ENCODE results near the gene SMYD1. TPM values are rescaled to one million over a fixed set of nuclear protein-coding genes. Genes with fewer than 3 reads are reported as not detected.

Gene SMYD1
- polyA plus RNA-seq, 3 donors, result not detected

DNA sequence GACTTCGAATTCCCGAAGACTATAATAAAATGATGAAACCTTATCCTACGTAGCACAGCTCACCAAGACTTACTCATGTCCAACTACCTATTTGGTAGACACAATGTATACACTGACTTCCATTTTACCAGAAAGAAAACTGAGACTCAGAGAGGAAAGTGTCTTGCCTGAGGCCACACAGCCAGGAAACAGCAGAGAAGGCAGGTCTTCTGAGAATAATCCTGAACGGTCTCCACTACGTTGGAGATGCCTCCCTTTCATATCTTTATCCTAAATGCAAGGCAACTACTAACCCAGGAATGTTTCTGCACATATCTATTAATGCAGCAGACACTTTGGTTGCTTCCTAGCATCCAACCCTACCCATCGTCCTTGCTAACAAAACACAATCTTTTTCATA lies 72.2 kb downstream of the SMYD1 start:
- Histone ChIP-seq H2AFZ (ENCODE audit: insufficient read depth, low read depth, low read length, poor library complexity, severe bottlenecking) (no peak overlapping the region), H3K4me1 (ENCODE audit: control insufficient read depth in 1 of 2, insufficient read depth in 2 of 2, low read length in 2 of 2) (no peaks in the 10 kb centered on the region), H4K20me1 (ENCODE audit: insufficient read depth, low read length) (no peaks in the 10 kb centered on the region), H3K36me3 (replicated peaks in 1 of 2; ENCODE audit: control insufficient read depth in 1 of 2, insufficient read depth in 2 of 2, low read length in 2 of 2) (no peaks in the 10 kb centered on the region), H3K9ac (ENCODE audit: insufficient read depth, low read length, poor library complexity, severe bottlenecking) (no peak overlapping the region), H3K4me2 (replicated peaks; ENCODE audit: extremely low read depth, low read length, poor library complexity, severe bottlenecking) (no peak overlapping the region), H3K79me2 (ENCODE audit: insufficient read depth, low read length) (no peaks in the 10 kb centered on the region), H3K4me3 (replicated peaks in 1 of 3; ENCODE audit: low read depth in 2 of 3, low read length in 3 of 3) (no peak overlapping the region), H3K9me3 (replicated peaks in 1 of 2; ENCODE audit: control insufficient read depth in 1 of 2, insufficient read depth in 1 of 2, low read length in 2 of 2) (no peaks in the 10 kb centered on the region), H3K27me3 (ENCODE audit: control insufficient read depth in 2 of 2, insufficient read depth in 2 of 2, low read length in 2 of 2) (no peaks in the 10 kb centered on the region), H3K27ac (ENCODE audit: low read depth in 1 of 2, low read length in 2 of 2) (no peak overlapping the region)
- H3K27ac Mint-ChIP-seq, result no peak overlapping the region
- intact Hi-C loops (cut with micrococcal nuclease), result no loop called here
- no peak overlapping the region for H3K4me3 Mint-ChIP-seq
- H3K9me3 Mint-ChIP-seq, result peaks cover 5 to 18% (median 7%) of the 10 kb centered on the region in 7 donors
- DNase-seq, result no peak
- H3K36me3 Mint-ChIP-seq, result no peaks in the 10 kb centered on the region
- WGBS (ENCODE audit: insufficient coverage), result 100% methylated on average over 3 of the region's 6 CpGs
- no peaks in the 10 kb centered on the region for H3K4me1 Mint-ChIP-seq
- peaks cover 9 to 14% (median 12%) of the 10 kb centered on the region in 3 donors for H3K27me3 Mint-ChIP-seq (ENCODE audit: low read depth in 3 of 3)
- TF ChIP-seq CTCF (IDR thresholded peaks at IDR 0.05), result no peak

DNA sequence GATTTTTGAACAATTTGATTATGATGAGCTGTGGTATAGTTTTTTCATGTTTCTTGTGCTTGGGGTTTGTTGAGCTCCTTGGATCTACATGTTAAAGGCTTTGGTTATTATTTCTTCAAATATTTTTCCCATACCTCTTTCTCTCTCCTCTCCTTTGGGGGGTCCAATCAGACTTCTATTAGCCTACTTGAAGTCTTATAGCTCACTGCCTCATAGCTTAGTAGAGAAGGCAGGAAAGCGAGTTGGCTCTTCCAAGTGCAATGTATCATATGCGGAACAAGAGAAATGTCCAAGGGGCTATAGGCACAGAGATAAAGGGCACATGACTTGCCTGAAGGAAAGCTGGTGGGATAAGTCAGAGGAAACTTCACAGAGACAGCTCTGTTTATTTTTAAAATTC lies 74.3 kb downstream of the SMYD1 start:
- no peaks in the 10 kb centered on the region for H3K4me1 ChIP-seq (ENCODE audit: control insufficient read depth in 1 of 2, insufficient read depth in 2 of 2, low read length in 2 of 2)
- WGBS (ENCODE audit: insufficient coverage), result 100% methylated on average over 2 of the region's 2 CpGs
- no peaks in the 10 kb centered on the region for H3K36me3 ChIP-seq (replicated peaks in 1 of 2; ENCODE audit: control insufficient read depth in 1 of 2, insufficient read depth in 2 of 2, low read length in 2 of 2)
- H3K79me2 ChIP-seq (ENCODE audit: insufficient read depth, low read length), result no peaks in the 10 kb centered on the region
- TF ChIP-seq CTCF (IDR thresholded peaks at IDR 0.05), result no peak
- H3K36me3 Mint-ChIP-seq, result no peaks in the 10 kb centered on the region
- peaks cover 8 to 29% (median 10%) of the 10 kb centered on the region in 7 donors for H3K9me3 Mint-ChIP-seq
- no peak overlapping the region for H3K27ac ChIP-seq (ENCODE audit: low read depth in 1 of 2, low read length in 2 of 2)
- peaks cover 0 to 1% of the 10 kb centered on the region in 2 donors for H3K9me3 ChIP-seq (replicated peaks in 1 of 2; ENCODE audit: control insufficient read depth in 1 of 2, insufficient read depth in 1 of 2, low read length in 2 of 2)
- no peak overlapping the region for H3K9ac ChIP-seq (ENCODE audit: insufficient read depth, low read length, poor library complexity, severe bottlenecking)
- H4K20me1 ChIP-seq (ENCODE audit: insufficient read depth, low read length), result no peaks in the 10 kb centered on the region
- H3K4me3 ChIP-seq (replicated peaks in 1 of 3; ENCODE audit: low read depth in 2 of 3, low read length in 3 of 3), result no peak overlapping the region
- DNase-seq, result no peak
- H3K4me2 ChIP-seq (replicated peaks; ENCODE audit: extremely low read depth, low read length, poor library complexity, severe bottlenecking), result no peak overlapping the region
- no peak overlapping the region for H2AFZ ChIP-seq (ENCODE audit: insufficient read depth, low read depth, low read length, poor library complexity, severe bottlenecking)
- H3K4me3 Mint-ChIP-seq, result no peak overlapping the region
- intact Hi-C loops (cut with micrococcal nuclease), result no loop called here
- no peaks in the 10 kb centered on the region for H3K4me1 Mint-ChIP-seq
- H3K27me3 Mint-ChIP-seq (ENCODE audit: low read depth in 3 of 3), result peaks cover 2 to 12% (median 10%) of the 10 kb centered on the region in 3 donors
- H3K27ac Mint-ChIP-seq, result no peak overlapping the region
- no peaks in the 10 kb centered on the region for H3K27me3 ChIP-seq (ENCODE audit: control insufficient read depth in 2 of 2, insufficient read depth in 2 of 2, low read length in 2 of 2)

All from CD14-positive monocyte (primary cell).